K562 (cell line): ENCODE results near the gene STAT6. TPM values are rescaled to one million over a fixed set of nuclear protein-coding genes. Genes with fewer than 3 reads are reported as not detected.

ENCODE experiments used
- ATAC-seq: fragments of 200-7000 bp; cut with Tn5 transposase; 3 replicates; pipeline ENCODE4 v1.9.1; 2020; ENCODE audit warnings: moderate library complexity
- BruUV-seq: library from RNA; stranded (reverse); fragments of 400-500 nt; replicated peaks from 2 replicates; lab custom pipeline; 2021; lab: Mats Ljungman, UMichigan
- CTCF ChIA-PET: fragments of 300-600 bp; formaldehyde crosslinking; extraction: SDS; loops from one replicate; lab custom pipeline; 2021; ENCODE audit warnings: low intra/inter-chr PET ratio; lab: Yijun Ruan, JAX
- POLR2A ChIA-PET: fragments of 300-600, 350-650 bp; sonication (Branson Sonifier 250); formaldehyde crosslinking; extraction: SDS; loops from one replicate; lab custom pipeline; 2021; ENCODE audit warnings: antibody characterized with exemption, inconsistent platforms; lab: Yijun Ruan, JAX
- DNase-seq, 4 experiments: peaks; one replicate each; pipeline versions ENCODE4 v3.0.0 to v3.0.0-alpha.2; 2011 to 2018; ENCODE audit warnings: low spot score in 3 of 4, mixed read lengths in 3 of 4; ENCODE audit errors: extremely low read depth in 1 of 4
- FAIRE-seq: peaks from 2 replicates; lab custom pipeline; 2011; peaks lifted over from hg19 to GRCh38; lab: Jason Lieb, UNC
- H2AFZ ChIP-seq: 2 replicates; pipeline ENCODE4 v1.6.0; 2011; ENCODE audit warnings: low read depth, low read length, control low read depth, inconsistent platforms
- H3K27ac ChIP-seq: fragments of 200-600 bp; 3 replicates; pipeline ENCODE4 v1.8.0; 2011; ENCODE audit warnings: low read depth, mild to moderate bottlenecking, control low read depth, inconsistent platforms, low read length, moderate library complexity, mixed read lengths; ENCODE audit errors: extremely low read depth
- H3K27me3 ChIP-seq, 2 experiments: fragments of 300-600 bp in 1 of 2; 2 replicates in 1 of 2; 3 replicates in 1 of 2; pipeline versions ENCODE4 v1.6.0 to v1.8.0; 2011; ENCODE audit warnings: inconsistent platforms in 2 of 2, low read length in 2 of 2, mild to moderate bottlenecking in 1 of 2, mixed read lengths in 1 of 2, moderate library complexity in 1 of 2; ENCODE audit not compliant: control insufficient read depth in 2 of 2, insufficient read depth in 2 of 2
- H3K36me3 ChIP-seq: fragments of 300-600 bp; 3 replicates; pipeline ENCODE4 v1.8.0; 2011; ENCODE audit warnings: mild to moderate bottlenecking, low read length, inconsistent platforms; ENCODE audit not compliant: control insufficient read depth, insufficient read depth
- H3K4me1 ChIP-seq, 2 experiments: fragments of 200-600 bp in 1 of 2; replicated peaks in 1 of 2; 2 replicates in 1 of 2; 3 replicates in 1 of 2; pipeline versions ENCODE4 v1.5.1 to v1.8.0; 2011; ENCODE audit warnings: inconsistent platforms in 2 of 2, low read length in 2 of 2, mild to moderate bottlenecking in 1 of 2, mixed read lengths in 1 of 2, moderate library complexity in 1 of 2; ENCODE audit not compliant: control insufficient read depth in 2 of 2, insufficient read depth in 2 of 2
- H3K4me2 ChIP-seq: 2 replicates; pipeline ENCODE4 v1.6.1; 2011; ENCODE audit warnings: low read length, control low read depth, inconsistent platforms, mixed read lengths; ENCODE audit not compliant: insufficient read depth
- H3K4me3 ChIP-seq: fragments of 200-600 bp; sonication (generic), shearing (Covaris generic); 2 replicates; pipeline ENCODE4 v1.5.1; 2016; ENCODE audit warnings: control low read depth, inconsistent platforms
- H3K79me2 ChIP-seq: fragments of 200-600 bp; 3 replicates; pipeline ENCODE4 v1.8.0; 2011; ENCODE audit warnings: low read length, inconsistent platforms; ENCODE audit not compliant: control insufficient read depth, insufficient read depth
- H3K9ac ChIP-seq, 2 experiments: 2 replicates each; pipeline versions ENCODE4 v1.6.0 to v1.6.1; 2011; ENCODE audit warnings: low read depth in 2 of 2, low read length in 2 of 2, control low read depth in 1 of 2, inconsistent platforms in 1 of 2, mild to moderate bottlenecking in 1 of 2, mixed read lengths in 1 of 2; ENCODE audit not compliant: insufficient read depth in 1 of 2
- H3K9me1 ChIP-seq: one replicate; pipeline ENCODE4 v1.6.0; 2011; ENCODE audit warnings: inconsistent platforms, mild to moderate bottlenecking, low read length, moderate library complexity; ENCODE audit not compliant: control insufficient read depth, insufficient read depth
- H3K9me3 ChIP-seq: replicated peaks from 2 replicates; pipeline ENCODE4 v1.5.1; 2011; ENCODE audit warnings: low read depth, low read length, inconsistent platforms; ENCODE audit not compliant: control insufficient read depth, insufficient read depth
- H4K20me1 ChIP-seq: replicated peaks from 2 replicates; pipeline ENCODE4 v1.6.1; 2011; ENCODE audit warnings: low read length, inconsistent platforms, mixed read lengths; ENCODE audit not compliant: control insufficient read depth, insufficient read depth
- COPS2 ChIP-seq: fragments of 450-650 bp; conservative IDR thresholded peaks from 2 replicates; pipeline ENCODE4 v1.6.1; 2016; ENCODE audit warnings: mild to moderate bottlenecking, moderate library complexity
- GATA2 ChIP-seq: sonication (generic); formaldehyde crosslinking; IDR thresholded peaks from 2 replicates; pipeline ENCODE4 v1.4.0; 2020; ENCODE audit warnings: mild to moderate bottlenecking, missing genetic modification reagents
- HMG20B ChIP-seq: fragments of 250-450 bp; sonication (Bioruptor Pico); IDR thresholded peaks from 2 replicates; pipeline ENCODE4 v1.5.0; 2021; ENCODE audit warnings: mild to moderate bottlenecking
- KDM1A ChIP-seq, 2 experiments: fragments of 450-650 bp; IDR thresholded peaks; 2 replicates each; pipeline ENCODE4 v1.6.1; 2016; ENCODE audit warnings: mild to moderate bottlenecking in 2 of 2
- NCOA1 ChIP-seq: fragments of 450-650 bp; IDR thresholded peaks from 2 replicates; pipeline ENCODE4 v1.6.1; 2016; ENCODE audit warnings: low read depth
- NFIC ChIP-seq: fragments of 450-650 bp; IDR thresholded peaks from 2 replicates; pipeline ENCODE4 v1.6.1; 2017; ENCODE audit warnings: mild to moderate bottlenecking, inconsistent platforms
- PHTF2 ChIP-seq: fragments of 250-450 bp; sonication (Bioruptor Pico); IDR thresholded peaks from 2 replicates; pipeline ENCODE4 v1.5.0; 2021; ENCODE audit warnings: mild to moderate bottlenecking
- RHOXF2B ChIP-seq: fragments of 250-450 bp; sonication (Bioruptor Pico); conservative IDR thresholded peaks from 2 replicates; pipeline ENCODE4 v1.5.1; 2021
- SMAD4 ChIP-seq: fragments of 250-450 bp; sonication (Bioruptor Pico); conservative IDR thresholded peaks from 2 replicates; pipeline ENCODE4 v1.8.0; 2021; ENCODE audit warnings: inconsistent platforms, mild to moderate bottlenecking, moderate library complexity
- ZNF134 ChIP-seq: fragments of 250-450 bp; sonication (Bioruptor Pico); conservative IDR thresholded peaks from 2 replicates; pipeline ENCODE4 v1.4.0; 2020
- ZNF77 ChIP-seq: fragments of 250-450 bp; sonication (Bioruptor Pico); IDR thresholded peaks from 2 replicates; pipeline ENCODE4 v1.5.0; 2020
- ZNF830 ChIP-seq: fragments of 250-450 bp; sonication (Bioruptor Pico); IDR thresholded peaks from 2 replicates; pipeline ENCODE4 v1.5.0; 2021; ENCODE audit warnings: mild to moderate bottlenecking
- WGBS: fragments of 100-300 bp; shearing (Covaris generic); methylation state at CpG from one replicate; pipeline ENCODE4 v1.1.6; 2016; ENCODE audit warnings: low coverage, mixed read lengths; ENCODE audit not compliant: insufficient coverage; ENCODE audit errors: missing lambda C conversion rate; 5-methylcytosine and 5-hydroxymethylcytosine counted together
- in situ Hi-C: fragments of 300-500 bp; cut with MboI; formaldehyde crosslinking; loops from 4 replicates; pipeline ENCODE4 v1.15.0; 2018; ENCODE audit warnings: inconsistent platforms, mixed read lengths
- intact Hi-C: fragments of 100-400 bp; cut with micrococcal nuclease; formaldehyde crosslinking; loops from 2 replicates; pipeline ENCODE4 v1.14.2; 2022
- polyA plus RNA-seq, 8 experiments: library from polyadenylated mRNA; depleted of rRNA in 4 of 8; stranded (reverse) in 5 of 8; unstranded in 3 of 8; fragments of >200 nt; fragmentation: Nextera tagmentation in 2 of 8; fragmentation: Illumina TruSeq in 1 of 8; extraction: Ambion mirVana in 2 of 8; extraction: Trizol in 1 of 8; gene quantifications; 2 replicates each; pipeline versions ENCODE4 v1.2.1 to v1.2.3, GENCODE V29; 2011 to 2014; ENCODE audit warnings: inconsistent platforms in 1 of 8, missing spikeins in 1 of 8
- total RNA-seq, 7 experiments: library from RNA; depleted of rRNA in 6 of 7; stranded (reverse); fragments of >200 nt in 6 of 7; fragmentation: Illumina TruSeq in 2 of 7; extraction: Trizol in 2 of 7; gene quantifications; 2 replicates each; pipeline versions ENCODE4 v1.2.1 to v1.2.3, GENCODE V29; 2011 to 2021; ENCODE audit warnings: low replicate concordance in 1 of 7
- TF ChIP-seq, protein P1 (sequence below): sonication (generic); formaldehyde crosslinking; IDR thresholded peaks from 2 replicates; pipeline ENCODE4 v1.8.1; 2023; ENCODE audit warnings: mild to moderate bottlenecking, missing genetic modification reagents
- TF ChIP-seq, protein P2 (sequence below): sonication (generic); formaldehyde crosslinking; IDR thresholded peaks from 2 replicates; pipeline ENCODE4 v1.8.1; 2023; ENCODE audit warnings: mild to moderate bottlenecking, missing genetic modification reagents
- TF ChIP-seq, protein P3 (sequence below): sonication (generic); formaldehyde crosslinking; IDR thresholded peaks from 2 replicates; pipeline ENCODE4 v1.8.0; 2022; ENCODE audit warnings: mild to moderate bottlenecking, missing genetic modification reagents
- TF ChIP-seq, protein P4 (sequence below), 3 experiments: fragments of 200-800 bp in 1 of 3; sonication (Bioruptor generic) in 1 of 3; sonication (generic) in 1 of 3; formaldehyde crosslinking in 1 of 3; IDR thresholded peaks; 2 replicates each; pipeline versions ENCODE4 v1.6.1 to v1.8.0; 2016 to 2022; ENCODE audit warnings: mild to moderate bottlenecking in 2 of 3, missing compliant biosample characterization in 2 of 3, missing genetic modification characterization in 2 of 3, missing genetic modification reagents in 1 of 3
- TF ChIP-seq, protein P5 (sequence below): sonication (generic); IDR thresholded peaks from 2 replicates; pipeline ENCODE4 v1.6.1; 2016

STAT6 gene
- total and polyA plus RNA-seq, 9 of the 15 experiments (the other 6 are each of a cell fraction or from before 2014, with no cell fraction given): 2.4 to 49.5 (median 26.5) TPM

DNA sequence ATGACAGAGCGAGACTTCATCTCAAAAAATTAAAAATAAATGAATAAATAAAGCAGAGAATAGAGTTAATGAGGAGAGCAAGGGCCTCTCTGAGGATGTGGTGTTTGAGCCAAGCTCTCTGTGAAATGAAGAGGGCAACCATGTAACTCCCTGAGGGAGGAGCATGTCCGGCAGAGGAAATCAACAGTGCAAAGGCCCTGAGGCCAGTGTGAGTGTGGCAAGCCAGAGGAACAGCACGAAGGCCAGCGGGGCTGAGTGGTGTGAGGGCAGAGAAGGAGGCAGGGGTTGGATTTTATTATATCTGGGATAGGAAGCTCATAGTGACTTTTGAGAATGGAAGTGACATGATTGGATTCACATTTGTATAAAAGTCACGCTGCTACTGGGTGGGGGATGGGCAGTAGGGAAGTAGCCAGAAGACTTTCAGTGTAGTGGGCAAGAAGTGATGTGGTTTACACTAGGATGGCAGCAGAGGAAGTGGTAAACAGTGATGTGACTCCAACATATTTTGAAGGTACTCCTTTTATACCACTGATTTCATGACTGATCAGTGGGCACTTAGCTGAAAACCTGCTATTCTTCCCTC lies 46.5 kb upstream of the STAT6 start:
- ChIA-PET POLR2A (interaction anchor here (0.6 to 1.2 kb wide), 2 partner anchors 10 to 18 kb away, joined by 4 to 5 read pairs; no protein-coding TSS in a partner anchor), CTCF (no interaction called here)
- H3K9me3 ChIP-seq: no peaks in the 10 kb centered on the region
- no peaks in the 10 kb centered on the region for H3K79me2 ChIP-seq
- FAIRE-seq (no peak), ATAC-seq (no peak), DNase-seq (no peak)
- peaks cover 9 to 11% of the 10 kb centered on the region in 2 experiments for H3K4me1 ChIP-seq
- no peak overlapping the region for H3K27ac ChIP-seq
- H3K27me3 ChIP-seq: peaks cover 39 to 59% of the 10 kb centered on the region in 2 experiments
- no peaks in the 10 kb centered on the region for H3K9me1 ChIP-seq
- no peak overlapping the region for H2AFZ ChIP-seq
- WGBS: 26% methylated on average over 5 of the region's 5 CpGs
- H4K20me1 ChIP-seq: no peaks in the 10 kb centered on the region
- H3K4me2 ChIP-seq: no peak overlapping the region
- H3K9ac ChIP-seq: no peak overlapping the region
- in situ Hi-C loops: no loop called here
- intact Hi-C loops: no loop called here
- H3K4me3 ChIP-seq: no peak overlapping the region
- no peaks in the 10 kb centered on the region for H3K36me3 ChIP-seq
- no TSS peak for BruUV-seq
- TF ChIP-seq, protein P1, sequence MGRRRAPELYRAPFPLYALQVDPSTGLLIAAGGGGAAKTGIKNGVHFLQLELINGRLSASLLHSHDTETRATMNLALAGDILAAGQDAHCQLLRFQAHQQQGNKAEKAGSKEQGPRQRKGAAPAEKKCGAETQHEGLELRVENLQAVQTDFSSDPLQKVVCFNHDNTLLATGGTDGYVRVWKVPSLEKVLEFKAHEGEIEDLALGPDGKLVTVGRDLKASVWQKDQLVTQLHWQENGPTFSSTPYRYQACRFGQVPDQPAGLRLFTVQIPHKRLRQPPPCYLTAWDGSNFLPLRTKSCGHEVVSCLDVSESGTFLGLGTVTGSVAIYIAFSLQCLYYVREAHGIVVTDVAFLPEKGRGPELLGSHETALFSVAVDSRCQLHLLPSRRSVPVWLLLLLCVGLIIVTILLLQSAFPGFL (CRISPR knock-in tag): no peak
- TF ChIP-seq NFIC (no peak), ZNF77 (CRISPR knock-in tag) (no peak), SMAD4 (CRISPR knock-in tag) (no peak), RHOXF2B (no peak), PHTF2 (no peak), ZNF134 (CRISPR knock-in tag) (no peak), ZNF830 (CRISPR knock-in tag) (no peak), KDM1A (IDR thresholded peaks at IDR 0.05) (peak; percentile 19 to 25; a peak in 1 of 4 replicates), GATA2 (CRISPR knock-in tag) (no peak), COPS2 (no peak), HMG20B (no peak), NCOA1 (no peak)
- TF ChIP-seq, protein P2, sequence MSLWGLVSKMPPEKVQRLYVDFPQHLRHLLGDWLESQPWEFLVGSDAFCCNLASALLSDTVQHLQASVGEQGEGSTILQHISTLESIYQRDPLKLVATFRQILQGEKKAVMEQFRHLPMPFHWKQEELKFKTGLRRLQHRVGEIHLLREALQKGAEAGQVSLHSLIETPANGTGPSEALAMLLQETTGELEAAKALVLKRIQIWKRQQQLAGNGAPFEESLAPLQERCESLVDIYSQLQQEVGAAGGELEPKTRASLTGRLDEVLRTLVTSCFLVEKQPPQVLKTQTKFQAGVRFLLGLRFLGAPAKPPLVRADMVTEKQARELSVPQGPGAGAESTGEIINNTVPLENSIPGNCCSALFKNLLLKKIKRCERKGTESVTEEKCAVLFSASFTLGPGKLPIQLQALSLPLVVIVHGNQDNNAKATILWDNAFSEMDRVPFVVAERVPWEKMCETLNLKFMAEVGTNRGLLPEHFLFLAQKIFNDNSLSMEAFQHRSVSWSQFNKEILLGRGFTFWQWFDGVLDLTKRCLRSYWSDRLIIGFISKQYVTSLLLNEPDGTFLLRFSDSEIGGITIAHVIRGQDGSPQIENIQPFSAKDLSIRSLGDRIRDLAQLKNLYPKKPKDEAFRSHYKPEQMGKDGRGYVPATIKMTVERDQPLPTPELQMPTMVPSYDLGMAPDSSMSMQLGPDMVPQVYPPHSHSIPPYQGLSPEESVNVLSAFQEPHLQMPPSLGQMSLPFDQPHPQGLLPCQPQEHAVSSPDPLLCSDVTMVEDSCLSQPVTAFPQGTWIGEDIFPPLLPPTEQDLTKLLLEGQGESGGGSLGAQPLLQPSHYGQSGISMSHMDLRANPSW: no peak
- TF ChIP-seq, protein P3, sequence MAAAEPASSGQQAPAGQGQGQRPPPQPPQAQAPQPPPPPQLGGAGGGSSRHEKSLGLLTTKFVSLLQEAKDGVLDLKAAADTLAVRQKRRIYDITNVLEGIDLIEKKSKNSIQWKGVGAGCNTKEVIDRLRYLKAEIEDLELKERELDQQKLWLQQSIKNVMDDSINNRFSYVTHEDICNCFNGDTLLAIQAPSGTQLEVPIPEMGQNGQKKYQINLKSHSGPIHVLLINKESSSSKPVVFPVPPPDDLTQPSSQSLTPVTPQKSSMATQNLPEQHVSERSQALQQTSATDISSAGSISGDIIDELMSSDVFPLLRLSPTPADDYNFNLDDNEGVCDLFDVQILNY (CRISPR knock-in tag): no peak
- TF ChIP-seq, protein P4, sequence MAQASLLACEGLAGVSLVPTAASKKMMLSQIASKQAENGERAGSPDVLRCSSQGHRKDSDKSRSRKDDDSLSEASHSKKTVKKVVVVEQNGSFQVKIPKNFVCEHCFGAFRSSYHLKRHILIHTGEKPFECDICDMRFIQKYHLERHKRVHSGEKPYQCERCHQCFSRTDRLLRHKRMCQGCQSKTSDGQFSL (CRISPR knock-in tag; IDR thresholded peaks at IDR 0.05): no peak
- TF ChIP-seq, protein P4 (tag; IDR thresholded peaks at IDR 0.05): no peak
- TF ChIP-seq, protein P5, sequence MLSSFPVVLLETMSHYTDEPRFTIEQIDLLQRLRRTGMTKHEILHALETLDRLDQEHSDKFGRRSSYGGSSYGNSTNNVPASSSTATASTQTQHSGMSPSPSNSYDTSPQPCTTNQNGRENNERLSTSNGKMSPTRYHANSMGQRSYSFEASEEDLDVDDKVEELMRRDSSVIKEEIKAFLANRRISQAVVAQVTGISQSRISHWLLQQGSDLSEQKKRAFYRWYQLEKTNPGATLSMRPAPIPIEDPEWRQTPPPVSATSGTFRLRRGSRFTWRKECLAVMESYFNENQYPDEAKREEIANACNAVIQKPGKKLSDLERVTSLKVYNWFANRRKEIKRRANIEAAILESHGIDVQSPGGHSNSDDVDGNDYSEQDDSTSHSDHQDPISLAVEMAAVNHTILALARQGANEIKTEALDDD: no peak
